ENCODE data around the gene PELI1.
A peak's percentile ranks its signal among the peaks of the same experiment; 100 is the strongest.

Gene PELI1

DNA sequence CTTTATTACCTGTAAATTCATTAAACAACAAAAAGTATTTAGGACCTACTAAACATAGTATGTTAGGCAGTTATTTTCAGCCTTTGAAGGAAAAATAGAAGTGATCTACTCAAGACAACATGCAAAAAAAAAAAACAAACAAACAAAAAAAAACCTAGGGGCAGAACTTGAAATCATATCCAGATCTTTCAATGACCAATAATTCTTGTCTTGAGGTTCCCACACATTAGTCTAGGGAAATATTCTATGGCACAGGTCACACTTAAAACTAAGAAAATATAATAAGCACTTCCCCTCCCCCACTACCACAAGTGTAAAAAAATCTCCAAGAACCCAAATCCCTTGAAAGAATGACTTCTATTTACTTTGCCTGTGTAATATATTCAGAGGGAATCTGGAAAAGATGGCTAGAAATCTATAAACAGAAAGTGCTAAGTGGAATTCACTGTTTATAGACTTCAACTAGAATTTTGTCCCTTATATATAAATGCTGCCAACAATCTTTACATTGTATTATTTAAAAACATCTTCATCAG lies 3.5 kb downstream of the PELI1 start:
- Mint-ChIP-seq H3K4me3 (no peak overlapping the region), H3K4me1 (peaks cover 50% of the 10 kb centered on the region), H3K27me3 (no peaks in the 10 kb centered on the region), H3K36me3 (peaks cover 24% of the 10 kb centered on the region), H3K9me3 (no peaks in the 10 kb centered on the region), H3K27ac (no peak overlapping the region)
- CTCF ChIA-PET: interaction anchor here (1.1 to 2.5 kb wide), 3 partner anchors 65 to 190 kb away, joined by 3 to 11 read pairs (median 5); no protein-coding TSS in a partner anchor
- no peak for DNase-seq

DNA sequence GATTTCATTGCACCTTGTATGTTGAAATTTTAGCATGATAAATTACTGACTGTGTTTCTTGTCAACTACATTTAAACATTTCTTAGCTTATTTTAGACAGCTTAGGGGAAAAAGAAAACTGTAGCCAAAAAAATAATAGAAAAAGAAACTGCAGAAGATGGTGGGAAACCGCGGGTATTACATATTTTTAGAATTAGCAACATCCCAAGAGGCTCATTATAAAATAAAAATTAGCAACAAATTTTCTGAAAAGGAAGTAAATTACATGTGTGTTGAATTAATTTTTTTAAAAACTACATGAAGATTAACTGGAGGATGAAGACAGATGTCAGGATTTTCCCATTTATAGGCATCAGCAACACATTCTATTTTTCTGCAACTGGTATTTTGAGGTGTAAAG lies 4.3 kb downstream of the PELI1 start:
- H3K27ac Mint-ChIP-seq: no peak overlapping the region
- H3K4me3 Mint-ChIP-seq: no peak overlapping the region
- H3K4me1 Mint-ChIP-seq: peaks cover 57% of the 10 kb centered on the region

DNA sequence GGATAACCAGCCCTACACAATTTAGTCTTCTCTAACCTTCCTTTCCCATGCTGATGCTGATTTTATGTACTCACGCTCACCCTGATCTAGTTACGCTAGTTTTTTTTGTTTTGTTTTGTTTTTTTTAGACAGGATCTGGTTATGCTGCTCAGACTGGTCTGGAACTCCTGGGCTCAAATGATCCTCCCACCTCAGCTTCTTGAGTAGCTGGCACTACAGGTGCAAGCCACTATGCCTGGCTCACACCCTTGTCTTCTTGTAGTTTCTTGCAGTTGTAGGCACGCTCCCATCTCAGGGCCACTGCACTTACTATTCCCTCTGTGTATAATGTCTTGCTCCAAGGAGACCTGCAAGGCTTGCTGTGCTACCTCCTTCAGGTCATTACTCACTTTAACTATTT lies 6.2 kb downstream of the PELI1 start:
- Mint-ChIP-seq H3K4me3 (no peak overlapping the region), H3K4me1 (peaks cover 71% of the 10 kb centered on the region), H3K27me3 (no peaks in the 10 kb centered on the region), H3K36me3 (peaks cover 24% of the 10 kb centered on the region), H3K9me3 (no peaks in the 10 kb centered on the region), H3K27ac (no peak overlapping the region)
- CTCF ChIA-PET: no interaction called here
- no peak for DNase-seq

More for the DNA sequence above, 4.3 kb downstream of the PELI1 start:
- Mint-ChIP-seq H3K27me3 (no peaks in the 10 kb centered on the region), H3K36me3 (peaks cover 24% of the 10 kb centered on the region), H3K9me3 (no peaks in the 10 kb centered on the region)
- CTCF ChIA-PET: no interaction called here
- no peak for DNase-seq

DNA sequence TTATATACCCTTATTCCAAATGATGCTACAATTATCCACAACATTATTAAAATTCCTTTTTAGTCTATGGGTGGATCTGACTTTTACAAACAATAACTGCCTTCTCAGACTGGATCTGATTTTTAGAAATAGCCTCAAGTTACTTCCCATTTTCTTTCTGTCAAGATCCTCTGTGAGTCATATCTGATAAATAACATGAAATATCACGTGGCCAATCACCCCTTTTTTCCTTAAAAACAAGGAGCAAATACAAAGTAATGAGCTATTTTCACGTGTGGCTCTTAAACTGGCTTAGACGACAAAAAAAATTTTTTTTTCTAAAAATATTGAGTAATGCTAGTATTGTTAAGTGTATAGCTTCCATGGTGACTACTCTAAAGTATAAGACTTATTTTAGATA lies 6.7 kb downstream of the PELI1 start:
- CTCF ChIA-PET: no interaction called here
- DNase-seq: no peak
- Mint-ChIP-seq H3K27me3 (no peaks in the 10 kb centered on the region), H3K4me3 (no peak overlapping the region), H3K36me3 (peaks cover 26% of the 10 kb centered on the region), H3K9me3 (no peaks in the 10 kb centered on the region), H3K27ac (no peak overlapping the region), H3K4me1 (peaks cover 73% of the 10 kb centered on the region)

DNA sequence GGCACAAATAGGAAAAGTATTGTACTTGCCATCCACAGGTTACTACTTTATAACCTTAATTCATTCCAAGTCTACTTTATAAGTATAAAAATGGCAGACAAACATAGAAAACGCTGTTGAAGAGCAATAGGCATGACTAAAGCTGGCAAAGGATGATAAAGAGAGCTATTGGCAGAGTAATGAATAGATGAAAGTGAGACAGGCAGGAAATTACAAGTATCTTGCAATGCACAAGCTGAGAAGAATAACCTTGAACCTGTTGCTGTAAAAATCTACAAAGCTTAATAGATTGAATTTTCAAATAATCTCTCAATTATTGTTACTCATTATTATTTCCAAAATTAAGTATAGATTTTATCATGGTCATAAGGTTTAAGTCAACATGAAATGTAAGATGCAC lies 8.8 kb downstream of the PELI1 start:
- no peak for DNase-seq
- peak overlapping the region; percentile 49 for H3K27ac Mint-ChIP-seq
- H3K9me3 Mint-ChIP-seq: no peaks in the 10 kb centered on the region
- H3K4me1 Mint-ChIP-seq: peaks cover 59% of the 10 kb centered on the region
- H3K4me3 Mint-ChIP-seq: no peak overlapping the region
- CTCF ChIA-PET: interaction anchor here (0.6 to 1.0 kb wide), 2 partner anchors 21 to 919 kb away, joined by 3 to 4 read pairs; no protein-coding TSS in a partner anchor
- no peaks in the 10 kb centered on the region for H3K27me3 Mint-ChIP-seq
- H3K36me3 Mint-ChIP-seq: peaks cover 31% of the 10 kb centered on the region

DNA sequence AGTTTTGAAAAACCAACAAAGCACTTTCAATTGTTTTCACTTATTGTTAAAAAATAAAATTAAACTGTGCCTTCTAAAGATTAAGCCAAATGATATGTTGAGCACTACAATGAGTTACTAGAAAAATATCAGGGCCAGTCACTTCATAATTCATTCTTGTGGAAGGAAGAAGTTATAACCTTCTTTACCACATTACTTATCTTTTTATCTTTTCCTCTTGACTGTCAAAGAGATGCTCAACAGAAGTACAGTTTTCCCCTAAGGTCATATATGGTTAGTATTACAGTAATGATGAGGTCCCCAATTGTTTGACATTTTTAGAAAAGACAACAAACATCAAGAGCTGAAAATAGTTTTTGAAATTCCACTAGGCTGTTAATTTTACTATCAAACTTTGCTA lies 9.4 kb downstream of the PELI1 start:
- H3K4me3 Mint-ChIP-seq: no peak overlapping the region
- peaks cover 54% of the 10 kb centered on the region for H3K4me1 Mint-ChIP-seq
- peak overlapping the region; percentile 49 for H3K27ac Mint-ChIP-seq
- no peaks in the 10 kb centered on the region for H3K9me3 Mint-ChIP-seq
- CTCF ChIA-PET: interaction anchor here (1.0 kb wide), 1 partner anchor 21 kb away, joined by 3 read pairs; no protein-coding TSS in a partner anchor
- peaks cover 30% of the 10 kb centered on the region for H3K36me3 Mint-ChIP-seq
- DNase-seq: no peak
- no peaks in the 10 kb centered on the region for H3K27me3 Mint-ChIP-seq

DNA sequence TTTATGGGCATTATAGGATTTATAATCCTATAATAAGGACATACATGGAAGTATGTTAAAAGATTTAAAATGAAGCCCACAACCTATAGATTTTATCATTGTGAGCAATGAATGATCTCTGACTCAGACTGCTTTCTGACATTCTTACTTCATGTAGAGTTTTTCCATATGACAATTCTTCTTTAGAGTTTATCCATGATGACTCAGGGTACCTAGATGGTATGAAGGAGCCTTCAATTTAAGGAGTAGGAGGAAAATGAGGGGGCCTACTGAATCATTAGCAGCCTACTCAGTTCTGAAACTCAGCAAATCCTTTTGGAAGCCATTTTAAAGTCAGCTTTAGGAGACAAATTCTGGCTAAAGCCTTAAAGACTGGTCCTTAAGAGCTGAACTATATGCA lies 10.4 kb downstream of the PELI1 start:
- H3K27me3 Mint-ChIP-seq: no peaks in the 10 kb centered on the region
- DNase-seq: no peak
- CTCF ChIA-PET: interaction anchor here (1.2 kb wide), 1 partner anchor 8 kb away, joined by 4 read pairs; no protein-coding TSS in a partner anchor
- H3K27ac Mint-ChIP-seq: no peak overlapping the region
- H3K4me1 Mint-ChIP-seq: peaks cover 49% of the 10 kb centered on the region
- H3K36me3 Mint-ChIP-seq: peaks cover 27% of the 10 kb centered on the region
- H3K9me3 Mint-ChIP-seq: no peaks in the 10 kb centered on the region
- no peak overlapping the region for H3K4me3 Mint-ChIP-seq

DNA sequence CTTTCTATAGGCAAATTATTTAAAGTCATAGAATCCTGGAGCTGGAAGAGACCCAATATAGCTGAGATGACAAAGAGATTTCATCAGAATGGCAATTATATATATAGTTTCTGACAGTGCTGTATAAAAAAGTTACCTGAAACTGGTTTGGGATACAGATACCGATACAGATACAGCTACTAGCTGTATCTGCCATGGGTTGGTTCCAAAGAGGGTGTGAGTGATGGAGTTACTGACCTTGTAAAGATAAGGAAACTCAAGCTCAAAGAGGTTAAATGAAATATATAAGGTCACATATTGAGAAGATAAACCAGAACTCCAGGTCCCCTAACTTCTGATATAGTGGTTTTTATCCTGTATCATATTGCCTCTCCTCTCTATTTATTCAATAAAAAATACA lies 10.9 kb downstream of the PELI1 start:
- no peak overlapping the region for H3K27ac Mint-ChIP-seq
- DNase-seq: no peak
- no peak overlapping the region for H3K4me3 Mint-ChIP-seq
- CTCF ChIA-PET: interaction anchor here (1.2 kb wide), 1 partner anchor 9 kb away, joined by 4 read pairs; no protein-coding TSS in a partner anchor
- H3K9me3 Mint-ChIP-seq: no peaks in the 10 kb centered on the region
- no peaks in the 10 kb centered on the region for H3K27me3 Mint-ChIP-seq
- H3K36me3 Mint-ChIP-seq: peaks cover 23% of the 10 kb centered on the region
- peaks cover 45% of the 10 kb centered on the region for H3K4me1 Mint-ChIP-seq

DNA sequence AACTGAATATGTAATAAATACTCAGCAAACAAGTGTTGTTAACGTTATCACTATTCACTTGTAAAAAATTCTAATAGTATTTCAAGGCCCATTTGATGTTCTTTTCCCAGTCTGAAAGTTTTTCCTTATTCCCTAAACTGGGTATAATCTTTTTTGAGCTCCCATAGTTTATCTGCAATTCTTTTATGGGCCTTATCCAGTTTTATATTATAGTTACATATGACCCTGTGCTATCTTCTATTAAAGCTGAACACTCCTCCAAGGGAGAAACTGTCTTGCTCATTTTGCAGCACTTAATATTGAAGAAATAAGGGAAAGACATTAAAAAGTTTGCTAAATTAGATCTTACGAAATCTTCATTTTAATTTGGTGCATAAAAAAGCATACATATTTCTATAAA lies 13.9 kb downstream of the PELI1 start:
- H3K36me3 Mint-ChIP-seq: peaks cover 17% of the 10 kb centered on the region
- CTCF ChIA-PET: no interaction called here
- H3K4me1 Mint-ChIP-seq: peaks cover 22% of the 10 kb centered on the region
- H3K4me3 Mint-ChIP-seq: no peak overlapping the region
- no peaks in the 10 kb centered on the region for H3K9me3 Mint-ChIP-seq
- no peak overlapping the region for H3K27ac Mint-ChIP-seq
- no peak for DNase-seq
- no peaks in the 10 kb centered on the region for H3K27me3 Mint-ChIP-seq

DNA sequence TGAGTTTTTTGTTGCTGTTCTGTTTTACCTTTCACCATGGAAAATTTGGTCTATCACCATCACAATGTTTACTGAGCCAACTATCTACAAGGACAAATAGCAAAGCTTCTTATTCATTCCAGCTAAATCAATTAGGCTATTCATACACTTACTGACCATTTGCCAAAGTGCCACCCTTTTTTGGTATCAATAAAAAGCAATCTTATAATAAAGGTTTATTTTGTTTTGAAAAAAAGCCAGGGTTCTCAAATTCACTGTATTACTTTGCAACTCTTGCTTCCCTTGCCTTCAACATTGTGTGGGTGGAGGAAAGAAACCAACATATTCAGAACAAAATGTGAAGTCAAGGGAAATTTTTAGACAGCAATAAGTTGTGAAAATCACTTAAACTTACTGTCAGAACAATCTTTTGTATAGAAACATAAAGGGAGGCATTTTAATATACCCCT lies 15.3 kb downstream of the PELI1 start:
- CTCF ChIA-PET: no interaction called here
- Mint-ChIP-seq H3K4me3 (no peak overlapping the region), H3K27me3 (no peaks in the 10 kb centered on the region), H3K4me1 (peaks cover 8% of the 10 kb centered on the region), H3K9me3 (no peaks in the 10 kb centered on the region), H3K27ac (no peak overlapping the region), H3K36me3 (peaks cover 17% of the 10 kb centered on the region)
- DNase-seq: no peak

DNA sequence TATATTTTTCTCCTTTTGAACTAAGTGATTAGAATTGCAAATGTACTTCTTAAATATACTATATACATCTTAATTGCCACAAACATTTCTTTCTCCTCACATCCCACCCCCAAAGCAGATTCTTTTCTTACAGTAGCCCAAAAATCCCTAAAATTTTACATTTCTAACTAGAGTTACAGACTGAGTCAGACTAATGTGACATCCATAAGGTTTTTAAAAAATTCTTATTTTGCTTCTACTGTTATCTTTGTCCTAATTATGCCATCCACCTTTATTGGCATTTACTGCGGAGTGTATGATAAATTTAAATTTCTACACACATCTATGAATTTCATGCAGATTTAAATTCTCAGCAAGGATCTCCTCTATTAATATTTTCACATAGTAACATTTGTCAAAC lies 15.8 kb downstream of the PELI1 start:
- no peak for DNase-seq
- Mint-ChIP-seq H3K27ac (no peak overlapping the region), H3K27me3 (no peaks in the 10 kb centered on the region), H3K36me3 (peaks cover 17% of the 10 kb centered on the region), H3K4me3 (no peak overlapping the region), H3K4me1 (peaks cover 5% of the 10 kb centered on the region), H3K9me3 (no peaks in the 10 kb centered on the region)
- CTCF ChIA-PET: no interaction called here

DNA sequence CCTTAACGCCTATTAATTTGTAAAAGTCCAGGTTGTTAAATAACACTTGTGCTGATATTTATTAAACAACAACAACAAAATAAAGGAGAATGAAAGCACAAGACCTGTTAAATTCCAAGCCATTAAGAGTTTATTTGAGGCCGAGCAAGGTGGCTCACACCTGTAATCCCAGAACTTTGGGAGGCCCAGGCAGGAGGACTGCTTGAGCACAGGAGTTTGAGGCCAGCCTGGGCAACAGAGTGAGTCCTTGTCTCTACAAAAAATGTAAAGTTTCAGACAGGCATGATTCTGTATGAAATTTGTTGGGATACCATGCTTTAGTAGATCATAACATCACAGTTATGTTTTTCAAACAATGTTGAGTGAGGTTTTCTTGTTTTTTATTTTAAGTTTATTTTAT lies 17.1 kb downstream of the PELI1 start:
- H3K27ac Mint-ChIP-seq: no peak overlapping the region
- CTCF ChIA-PET: no interaction called here
- no peak overlapping the region for H3K4me3 Mint-ChIP-seq

DNA sequence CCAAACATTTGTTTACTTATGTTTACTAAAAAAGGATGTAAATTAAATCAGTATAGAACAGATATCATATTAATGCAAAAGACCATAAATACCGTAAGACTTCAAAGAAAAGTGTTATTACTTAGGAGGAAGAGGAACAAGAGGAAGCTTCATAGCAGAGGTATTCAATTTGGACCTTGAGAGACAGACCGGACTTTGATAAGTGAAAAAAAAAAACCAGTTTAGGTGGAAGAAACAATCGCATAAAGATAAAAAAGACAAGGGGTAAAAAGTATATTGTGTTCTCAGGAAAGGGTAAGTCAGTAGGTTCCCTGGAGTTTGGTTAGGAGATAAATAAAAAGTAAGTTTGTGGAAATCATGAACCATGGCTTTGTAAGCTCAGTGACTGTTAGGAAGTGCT lies 17.6 kb downstream of the PELI1 start:
- CTCF ChIA-PET: interaction anchor here (0.6 kb wide), 1 partner anchor 185 kb away, joined by 3 read pairs; no protein-coding TSS in a partner anchor
- Mint-ChIP-seq H3K9me3 (no peaks in the 10 kb centered on the region), H3K36me3 (peaks cover 8% of the 10 kb centered on the region), H3K27ac (no peak overlapping the region), H3K27me3 (no peaks in the 10 kb centered on the region), H3K4me1 (peaks cover 7% of the 10 kb centered on the region), H3K4me3 (no peak overlapping the region)
- no peak for DNase-seq

More for the DNA sequence above, 17.1 kb downstream of the PELI1 start:
- H3K4me1 Mint-ChIP-seq: peaks cover 5% of the 10 kb centered on the region
- no peaks in the 10 kb centered on the region for H3K9me3 Mint-ChIP-seq
- no peak for DNase-seq
- H3K36me3 Mint-ChIP-seq: peaks cover 12% of the 10 kb centered on the region
- no peaks in the 10 kb centered on the region for H3K27me3 Mint-ChIP-seq

DNA sequence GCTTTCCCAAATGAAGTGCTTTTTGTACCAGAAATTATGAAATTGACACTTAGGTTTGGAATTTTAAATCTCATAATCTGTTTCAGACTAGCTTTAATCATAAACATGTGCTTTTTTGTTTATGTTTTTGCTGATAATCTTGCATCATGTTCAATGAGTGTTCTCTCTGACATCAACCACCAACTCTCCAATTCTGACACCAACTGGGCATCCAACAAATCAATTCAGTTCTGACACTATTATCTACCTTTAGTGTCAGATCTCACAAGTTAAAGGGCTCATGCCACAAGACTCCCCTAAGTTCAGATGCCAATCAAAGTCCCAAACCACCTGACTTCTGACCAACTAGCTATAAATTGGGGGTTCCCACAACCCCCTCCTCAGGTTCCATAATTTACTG lies 19.6 kb downstream of the PELI1 start:
- H3K9me3 Mint-ChIP-seq: no peaks in the 10 kb centered on the region
- H3K4me1 Mint-ChIP-seq: peaks cover 7% of the 10 kb centered on the region
- DNase-seq: no peak
- CTCF ChIA-PET: no interaction called here
- H3K4me3 Mint-ChIP-seq: no peak overlapping the region
- no peak overlapping the region for H3K27ac Mint-ChIP-seq
- H3K36me3 Mint-ChIP-seq: peaks cover 11% of the 10 kb centered on the region
- H3K27me3 Mint-ChIP-seq: no peaks in the 10 kb centered on the region

DNA sequence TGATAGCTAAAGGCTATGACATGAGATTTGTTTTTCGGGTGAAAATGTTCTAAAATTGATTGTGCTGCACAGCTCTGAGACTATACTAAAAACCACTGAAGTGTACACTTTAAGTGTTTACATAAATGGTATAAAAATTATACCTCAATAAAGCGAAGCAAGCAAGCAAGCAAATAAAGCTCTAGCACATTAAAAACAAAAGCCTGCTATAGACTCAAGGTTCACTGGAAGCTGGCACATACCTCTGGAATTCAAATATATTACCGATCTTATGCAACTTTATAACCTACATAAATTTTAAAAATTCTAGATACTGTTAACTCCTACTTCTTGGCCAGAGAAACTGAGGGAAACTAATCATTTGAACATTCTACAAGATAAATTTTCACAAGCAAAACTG lies 20.1 kb downstream of the PELI1 start:
- H3K4me3 Mint-ChIP-seq: no peak overlapping the region
- no peaks in the 10 kb centered on the region for H3K27me3 Mint-ChIP-seq
- CTCF ChIA-PET: no interaction called here
- no peak overlapping the region for H3K27ac Mint-ChIP-seq
- no peak for DNase-seq
- H3K36me3 Mint-ChIP-seq: peaks cover 11% of the 10 kb centered on the region
- H3K4me1 Mint-ChIP-seq: peaks cover 7% of the 10 kb centered on the region
- H3K9me3 Mint-ChIP-seq: no peaks in the 10 kb centered on the region
